Colon (tissue), 2 donors: ENCODE measurements around the gene CRCP.
"Not testable (repeated sequence)": the region's sequence is repeated elsewhere in the genome, so short reads cannot be mapped to it uniquely, and the experiment has no call there.

Experiments
- FAIRE-seq: peaks from 2 replicates; lab custom pipeline; 2012; peaks lifted over from hg19 to GRCh38; lab: Jason Lieb, UNC
- donor health status: control.
- donor health status: control.

The CRCP gene

GRCh38 chr7:66156035-66156434 lies 41.4 kb downstream of the CRCP start:
- not testable (repeated sequence) for FAIRE-seq

GRCh38 chr7:66157060-66157459 lies 42.4 kb downstream of the CRCP start:
- no peak for FAIRE-seq

GRCh38 chr7:66162622-66163021 lies 48.0 kb downstream of the CRCP start:
- FAIRE-seq = no peak

- no peak for FAIRE-seq
These were observed 48.6 kb downstream of the CRCP start for GRCh38 chr7:66163186-66163610.

- FAIRE-seq = no peak
These were observed 49.7 kb downstream of the CRCP start for GRCh38 chr7:66164356-66164755.

- FAIRE-seq = no peak
These were observed 53.2 kb downstream of the CRCP start for GRCh38 chr7:66167773-66168387.

- FAIRE-seq = no peak
These were observed 55.0 kb downstream of the CRCP start for GRCh38 chr7:66169616-66170015.

- FAIRE-seq = no peak
These were observed 55.9 kb downstream of the CRCP start for GRCh38 chr7:66170309-66171231.

GRCh38 chr7:66172536-66173401 lies 58.1 kb downstream of the CRCP start:
- FAIRE-seq = not testable (repeated sequence)

- no peak for FAIRE-seq
These were observed 59.2 kb downstream of the CRCP start for GRCh38 chr7:66173856-66174255.

- FAIRE-seq = not testable (repeated sequence)
These were observed 60.4 kb downstream of the CRCP start for GRCh38 chr7:66175006-66175405.

- FAIRE-seq = no peak
These were observed 62.3 kb downstream of the CRCP start for GRCh38 chr7:66176914-66177313.

- FAIRE-seq = no peak
These were observed 63.6 kb downstream of the CRCP start for GRCh38 chr7:66178258-66178657.

- no peak for FAIRE-seq
These were observed 66.7 kb downstream of the CRCP start for GRCh38 chr7:66181329-66181728.

- no peak for FAIRE-seq
These were observed 67.2 kb downstream of the CRCP start for GRCh38 chr7:66181845-66182244.

GRCh38 chr7:66182920-66183319 lies 68.3 kb downstream of the CRCP start:
- FAIRE-seq = no peak

- FAIRE-seq = no peak
These were observed 69.1 kb downstream of the CRCP start for GRCh38 chr7:66183700-66184099.

GRCh38 chr7:66185680-66186187 lies 71.1 kb downstream of the CRCP start:
- FAIRE-seq = no peak

- no peak for FAIRE-seq
These were observed 72.3 kb downstream of the CRCP start for GRCh38 chr7:66186991-66187390.

- no peak for FAIRE-seq
These were observed 73.3 kb downstream of the CRCP start for GRCh38 chr7:66187905-66188304.

- no peak for FAIRE-seq
These were observed 74.0 kb downstream of the CRCP start for GRCh38 chr7:66188645-66189044.
